Astrocyte (in vitro differentiated cells and primary cell): Measurements from ENCODE around the gene CELF4. TPM values are rescaled to one million over a fixed set of nuclear protein-coding genes. Genes with fewer than 3 reads are reported as not detected.

Experiments used
- DNase-seq: peaks from one replicate; pipeline ENCODE4 v3.0.0-alpha.2; 2010; ENCODE audit warnings: low read depth
- FAIRE-seq: peaks from 2 replicates; lab custom pipeline; 2011; peaks lifted over from hg19 to GRCh38; lab: Jason Lieb, UNC
- H2AFZ ChIP-seq: 2 replicates; pipeline ENCODE4 v1.6.0; 2012; ENCODE audit warnings: low read depth, low read length, inconsistent platforms
- H3K27ac ChIP-seq: 2 replicates; pipeline ENCODE4 v1.5.1; 2011; ENCODE audit warnings: low read depth, low read length, inconsistent platforms
- H3K27me3 ChIP-seq: 2 replicates; pipeline ENCODE4 v1.6.0; 2011; ENCODE audit warnings: low read length, inconsistent platforms; ENCODE audit not compliant: insufficient read depth
- H3K36me3 ChIP-seq: 2 replicates; pipeline ENCODE4 v1.5.1; 2011; ENCODE audit warnings: low read length, inconsistent platforms; ENCODE audit not compliant: insufficient read depth
- H3K4me1 ChIP-seq: 2 replicates; pipeline ENCODE4 v1.5.1; 2011; ENCODE audit warnings: low read length, inconsistent platforms; ENCODE audit not compliant: insufficient read depth
- H3K4me2 ChIP-seq: 2 replicates; pipeline ENCODE4 v1.6.0; 2012; ENCODE audit warnings: low read length, inconsistent platforms
- H3K4me3 ChIP-seq: 2 replicates; pipeline ENCODE4 v1.5.1; 2011; ENCODE audit warnings: low read depth, mild to moderate bottlenecking, low read length, inconsistent platforms; ENCODE audit not compliant: insufficient read depth
- H3K79me2 ChIP-seq: 2 replicates; pipeline ENCODE4 v1.6.0; 2012; ENCODE audit warnings: mild to moderate bottlenecking, low read length, inconsistent platforms; ENCODE audit not compliant: insufficient read depth
- H3K9ac ChIP-seq: 2 replicates; pipeline ENCODE4 v1.6.0; 2012; ENCODE audit warnings: mild to moderate bottlenecking, low read length, inconsistent platforms
- H3K9me3 ChIP-seq: 2 replicates; pipeline ENCODE4 v1.5.1; 2012; ENCODE audit warnings: low read depth, mild to moderate bottlenecking, low read length, inconsistent platforms; ENCODE audit not compliant: insufficient read depth
- H4K20me1 ChIP-seq: 2 replicates; pipeline ENCODE4 v1.6.0; 2012; ENCODE audit warnings: low read length, inconsistent platforms; ENCODE audit not compliant: insufficient read depth
- H3K27ac Mint-ChIP-seq: one replicate; pipeline ENCODE4 v1.8.0; 2021; ENCODE audit warnings: mild to moderate bottlenecking, mixed read lengths; ENCODE audit not compliant: unreplicated experiment
- H3K27me3 Mint-ChIP-seq: one replicate; pipeline ENCODE4 v1.8.0; 2021; ENCODE audit warnings: low read depth, mixed read lengths; ENCODE audit not compliant: unreplicated experiment
- H3K36me3 Mint-ChIP-seq: one replicate; pipeline ENCODE4 v1.8.0; 2021; ENCODE audit warnings: low read depth, mixed read lengths; ENCODE audit not compliant: unreplicated experiment
- H3K4me1 Mint-ChIP-seq: one replicate; pipeline ENCODE4 v1.8.0; 2021; ENCODE audit warnings: low read depth, mixed read lengths; ENCODE audit not compliant: unreplicated experiment
- H3K4me3 Mint-ChIP-seq: one replicate; pipeline ENCODE4 v1.8.0; 2021; ENCODE audit warnings: mild to moderate bottlenecking, moderate library complexity, mixed read lengths; ENCODE audit not compliant: unreplicated experiment
- H3K9me3 Mint-ChIP-seq: one replicate; pipeline ENCODE4 v1.8.0; 2021; ENCODE audit warnings: mild to moderate bottlenecking, mixed read lengths; ENCODE audit not compliant: unreplicated experiment
- CTCF ChIP-seq: IDR thresholded peaks from 2 replicates; pipeline ENCODE4 v1.5.1; 2011; ENCODE audit warnings: low read depth, mild to moderate bottlenecking, inconsistent platforms, low read length, moderate library complexity; ENCODE audit not compliant: insufficient read depth
- EZH2 ChIP-seq: IDR thresholded peaks from 2 replicates; pipeline ENCODE4 v1.6.1; 2012; ENCODE audit warnings: mild to moderate bottlenecking, low read length, inconsistent platforms; ENCODE audit not compliant: insufficient read depth
- total RNA-seq: library from RNA; stranded (reverse); gene quantifications from 2 replicates; pipeline ENCODE4 v1.2.1, GENCODE V29; 2021

Gene CELF4
- total RNA-seq, 1 donor from 2014 or later = 0.16 TPM

GRCh38 chr18:37383036-37383785, 182.4 kb downstream of the CELF4 start:
- TF ChIP-seq EZH2 (no peak), CTCF (no peak)
- no peaks in the 10 kb centered on the region for H3K4me1 ChIP-seq
- no peak for DNase-seq
- Mint-ChIP-seq H3K27me3 (peaks cover 57% of the 10 kb centered on the region), H3K27ac (no peak overlapping the region), H3K9me3 (peaks cover 2% of the 10 kb centered on the region), H3K36me3 (no peaks in the 10 kb centered on the region), H3K4me1 (no peaks in the 10 kb centered on the region), H3K4me3 (no peak overlapping the region)
- H2AFZ ChIP-seq = no peak overlapping the region
- H3K36me3 ChIP-seq = no peaks in the 10 kb centered on the region
- H3K9ac ChIP-seq = no peak overlapping the region
- peaks cover 5% of the 10 kb centered on the region for H3K27me3 ChIP-seq
- no peaks in the 10 kb centered on the region for H3K9me3 ChIP-seq
- no peaks in the 10 kb centered on the region for H3K79me2 ChIP-seq
- no peak overlapping the region for H3K27ac ChIP-seq
- H3K4me3 ChIP-seq = no peak overlapping the region
- no peak overlapping the region for H3K4me2 ChIP-seq
- H4K20me1 ChIP-seq = no peaks in the 10 kb centered on the region
- no peak for FAIRE-seq

GRCh38 chr18:37381554-37381953, 184.0 kb downstream of the CELF4 start:
- no peaks in the 10 kb centered on the region for H3K79me2 ChIP-seq
- Mint-ChIP-seq H3K27ac (no peak overlapping the region), H3K27me3 (peaks cover 57% of the 10 kb centered on the region), H3K36me3 (no peaks in the 10 kb centered on the region), H3K4me3 (no peak overlapping the region), H3K9me3 (no peaks in the 10 kb centered on the region), H3K4me1 (no peaks in the 10 kb centered on the region)
- H3K9me3 ChIP-seq = no peaks in the 10 kb centered on the region
- no peak overlapping the region for H3K4me2 ChIP-seq
- no peak overlapping the region for H3K9ac ChIP-seq
- DNase-seq (no peak), FAIRE-seq (no peak)
- no peaks in the 10 kb centered on the region for H3K36me3 ChIP-seq
- TF ChIP-seq CTCF (no peak), EZH2 (no peak)
- H3K4me3 ChIP-seq = no peak overlapping the region
- no peak overlapping the region for H2AFZ ChIP-seq
- H3K27ac ChIP-seq = no peak overlapping the region
- no peaks in the 10 kb centered on the region for H3K4me1 ChIP-seq
- peaks cover 8% of the 10 kb centered on the region for H3K27me3 ChIP-seq
- H4K20me1 ChIP-seq = no peaks in the 10 kb centered on the region

- H3K4me3 Mint-ChIP-seq = no peak overlapping the region
- H3K27me3 Mint-ChIP-seq = peaks cover 62% of the 10 kb centered on the region
- H3K9me3 Mint-ChIP-seq = no peaks in the 10 kb centered on the region
- Histone ChIP-seq H3K27me3 (peaks cover 8% of the 10 kb centered on the region), H3K9me3 (no peaks in the 10 kb centered on the region), H3K27ac (no peak overlapping the region), H4K20me1 (no peaks in the 10 kb centered on the region), H3K79me2 (no peaks in the 10 kb centered on the region), H3K4me2 (no peak overlapping the region), H2AFZ (no peak overlapping the region), H3K4me1 (no peaks in the 10 kb centered on the region), H3K4me3 (no peak overlapping the region), H3K36me3 (no peaks in the 10 kb centered on the region), H3K9ac (no peak overlapping the region)
- FAIRE-seq (no peak), DNase-seq (no peak)
- H3K27ac Mint-ChIP-seq = no peak overlapping the region
- TF ChIP-seq CTCF (no peak), EZH2 (no peak)
- H3K36me3 Mint-ChIP-seq = no peaks in the 10 kb centered on the region
- no peaks in the 10 kb centered on the region for H3K4me1 Mint-ChIP-seq
Observed at GRCh38 chr18:37380546-37381110, 185.0 kb downstream of the CELF4 start.
